HepG2 (cell line): ENCODE data around the gene ARHGAP5. TPM values are rescaled to one million over a fixed set of nuclear protein-coding genes. Genes with fewer than 3 reads are reported as not detected.
A peak's percentile ranks its signal among the peaks of the same experiment; 100 is the strongest.

ENCODE experiments used
- CBX2 ChIP-seq, 2 experiments: fragments of 200-600 bp in 1 of 2; sonication (generic); formaldehyde crosslinking in 1 of 2; IDR thresholded peaks; 2 replicates each; pipeline versions ENCODE4 v1.7.0 to v1.8.1; 2018 to 2022; ENCODE audit warnings: low read depth in 2 of 2, low read length in 1 of 2, mild to moderate bottlenecking in 1 of 2, missing genetic modification reagents in 1 of 2
- HDAC1 ChIP-seq: sonication (generic); formaldehyde crosslinking; IDR thresholded peaks from 2 replicates; pipeline ENCODE4 v1.5.1; 2020; ENCODE audit warnings: mild to moderate bottlenecking, missing genetic modification reagents
- HOMEZ ChIP-seq: IDR thresholded peaks from 2 replicates; pipeline ENCODE4 v1.6.1; 2016; ENCODE audit warnings: low read depth
- KAT7 ChIP-seq: IDR thresholded peaks from 2 replicates; pipeline ENCODE4 v1.6.1; 2018; ENCODE audit warnings: borderline replicate concordance, missing compliant biosample characterization
- MIER3 ChIP-seq: IDR thresholded peaks from 2 replicates; pipeline ENCODE4 v1.6.1; 2016; ENCODE audit warnings: missing compliant biosample characterization, borderline replicate concordance
- MTA1 ChIP-seq: sonication (generic); formaldehyde crosslinking; IDR thresholded peaks from 2 replicates; pipeline ENCODE4 v1.4.0; 2020; ENCODE audit warnings: missing genetic modification reagents, mild to moderate bottlenecking, borderline replicate concordance
- PCBP1 ChIP-seq: fragments of 200-400 bp; formaldehyde crosslinking; IDR thresholded peaks from 2 replicates; pipeline ENCODE4 v1.6.1; 2017; ENCODE audit warnings: mild to moderate bottlenecking, low read depth, low read length, borderline replicate concordance
- SRSF1 ChIP-seq: fragments of 200-400 bp; formaldehyde crosslinking; optimal IDR thresholded peaks from 2 replicates; pipeline ENCODE3; 2017; ENCODE audit warnings: mild to moderate bottlenecking, low read depth, low read length, moderate library complexity
- ZFP62 ChIP-seq: sonication (generic); formaldehyde crosslinking; IDR thresholded peaks from 2 replicates; pipeline ENCODE4 v1.4.0; 2020; ENCODE audit warnings: missing genetic modification reagents
- ZNF614 ChIP-seq: IDR thresholded peaks from 2 replicates; pipeline ENCODE4 v1.6.1; 2018; ENCODE audit warnings: missing biosample characterization, missing genetic modification reagents, inconsistent platforms, borderline replicate concordance
- ZNF616 ChIP-seq: sonication (generic); formaldehyde crosslinking; IDR thresholded peaks from 2 replicates; pipeline ENCODE4 v1.5.0; 2020; ENCODE audit warnings: low read depth, mild to moderate bottlenecking, missing genetic modification reagents
- ZNF709 ChIP-seq: sonication (generic); formaldehyde crosslinking; IDR thresholded peaks from 2 replicates; pipeline ENCODE4 v1.5.0; 2020; ENCODE audit warnings: mild to moderate bottlenecking, missing genetic modification reagents
- ZZZ3 ChIP-seq: sonication (generic); formaldehyde crosslinking; IDR thresholded peaks from 2 replicates; pipeline ENCODE4 v1.4.0; 2020; ENCODE audit warnings: missing genetic modification reagents, mild to moderate bottlenecking, borderline replicate concordance
- polyA plus RNA-seq, 8 experiments: library from polyadenylated mRNA; depleted of rRNA in 3 of 8; stranded (reverse) in 7 of 8; unstranded in 1 of 8; fragments of >200 nt; fragmentation: Illumina TruSeq in 4 of 8; extraction: Trizol in 4 of 8; gene quantifications; 2 replicates each; pipeline versions ENCODE4 v1.2.1 to v1.2.3, GENCODE V29; 2011 to 2016; ENCODE audit warnings: low read depth in 4 of 8, missing spikeins in 1 of 8, mixed read lengths in 1 of 8; ENCODE audit not compliant: insufficient read depth in 1 of 8
- total RNA-seq, 5 experiments: library from RNA; depleted of rRNA; stranded (reverse); fragments of >200 nt; fragmentation: Illumina TruSeq; extraction: Trizol; gene quantifications; 2 replicates each; pipeline ENCODE4 v1.2.3, GENCODE V29; 2016; ENCODE audit warnings: low read depth in 1 of 5
- TF ChIP-seq, protein P1 (sequence below): sonication (generic); formaldehyde crosslinking; IDR thresholded peaks from 2 replicates; pipeline ENCODE4 v1.4.0; 2020; ENCODE audit warnings: missing genetic modification reagents
- TF ChIP-seq, protein P2 (sequence below): sonication (generic); formaldehyde crosslinking; IDR thresholded peaks from 2 replicates; pipeline ENCODE4 v1.5.1; 2020; ENCODE audit warnings: mild to moderate bottlenecking, missing genetic modification reagents, borderline replicate concordance

Gene ARHGAP5
- total and polyA plus RNA-seq, 2 of the 13 experiments (the other 11 are each of a cell fraction or from before 2014, with no cell fraction given): 33.7 to 144 TPM

DNA sequence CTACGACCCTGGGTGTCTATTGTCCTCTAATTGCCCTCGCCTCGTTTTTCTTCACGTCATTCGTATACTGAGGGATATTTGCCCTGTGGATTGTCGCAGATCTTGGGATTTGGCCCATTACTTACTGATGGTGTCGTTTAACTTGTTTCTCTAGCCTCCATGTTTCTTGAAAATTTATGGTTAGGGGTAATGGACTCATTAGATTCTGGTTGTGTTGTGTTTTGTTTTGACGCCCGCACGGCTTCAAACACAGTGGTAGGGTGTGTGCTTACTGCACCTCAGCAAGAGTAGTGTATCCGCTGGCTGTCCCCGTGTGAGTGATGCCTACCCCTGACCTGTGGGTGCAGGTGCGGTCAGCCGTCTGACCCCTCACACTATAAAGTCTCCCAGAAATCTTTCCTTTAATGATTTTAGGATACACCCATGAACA, 126.8 kb downstream of the ARHGAP5 start (continued):
- TF ChIP-seq HOMEZ (CRISPR knock-in tag) (0 out of 2 replicates have a peak, but pooled peaks have one; percentile 29), KAT7 (CRISPR knock-in tag) (no peak), ZNF616 (CRISPR knock-in tag) (peak; percentile 2; the same call in 1 of the 2 replicates), ZNF614 (CRISPR knock-in tag) (no peak), ZZZ3 (no peak), CBX2 (IDR thresholded peaks at IDR 0.05; ENCODE audit: low read depth, low read length) (no peak), CBX2 (CRISPR knock-in tag; IDR thresholded peaks at IDR 0.05; ENCODE audit: low read depth) (peak; percentile 76; the same call in 1 of the 2 replicates), ZFP62 (CRISPR knock-in tag) (0 out of 2 replicates have a peak, but pooled peaks have one; percentile 42), PCBP1 (no peak), MIER3 (CRISPR knock-in tag) (0 out of 2 replicates have a peak, but pooled peaks have one; percentile 21), HDAC1 (no peak), SRSF1 (no peak), MTA1 (CRISPR knock-in tag) (no peak), ZNF709 (CRISPR knock-in tag) (no peak)
- TF ChIP-seq, protein P1, sequence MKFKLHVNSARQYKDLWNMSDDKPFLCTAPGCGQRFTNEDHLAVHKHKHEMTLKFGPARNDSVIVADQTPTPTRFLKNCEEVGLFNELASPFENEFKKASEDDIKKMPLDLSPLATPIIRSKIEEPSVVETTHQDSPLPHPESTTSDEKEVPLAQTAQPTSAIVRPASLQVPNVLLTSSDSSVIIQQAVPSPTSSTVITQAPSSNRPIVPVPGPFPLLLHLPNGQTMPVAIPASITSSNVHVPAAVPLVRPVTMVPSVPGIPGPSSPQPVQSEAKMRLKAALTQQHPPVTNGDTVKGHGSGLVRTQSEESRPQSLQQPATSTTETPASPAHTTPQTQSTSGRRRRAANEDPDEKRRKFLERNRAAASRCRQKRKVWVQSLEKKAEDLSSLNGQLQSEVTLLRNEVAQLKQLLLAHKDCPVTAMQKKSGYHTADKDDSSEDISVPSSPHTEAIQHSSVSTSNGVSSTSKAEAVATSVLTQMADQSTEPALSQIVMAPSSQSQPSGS (CRISPR knock-in tag): peak; percentile 21; the same call in 1 of the 2 replicates
- TF ChIP-seq, protein P2, sequence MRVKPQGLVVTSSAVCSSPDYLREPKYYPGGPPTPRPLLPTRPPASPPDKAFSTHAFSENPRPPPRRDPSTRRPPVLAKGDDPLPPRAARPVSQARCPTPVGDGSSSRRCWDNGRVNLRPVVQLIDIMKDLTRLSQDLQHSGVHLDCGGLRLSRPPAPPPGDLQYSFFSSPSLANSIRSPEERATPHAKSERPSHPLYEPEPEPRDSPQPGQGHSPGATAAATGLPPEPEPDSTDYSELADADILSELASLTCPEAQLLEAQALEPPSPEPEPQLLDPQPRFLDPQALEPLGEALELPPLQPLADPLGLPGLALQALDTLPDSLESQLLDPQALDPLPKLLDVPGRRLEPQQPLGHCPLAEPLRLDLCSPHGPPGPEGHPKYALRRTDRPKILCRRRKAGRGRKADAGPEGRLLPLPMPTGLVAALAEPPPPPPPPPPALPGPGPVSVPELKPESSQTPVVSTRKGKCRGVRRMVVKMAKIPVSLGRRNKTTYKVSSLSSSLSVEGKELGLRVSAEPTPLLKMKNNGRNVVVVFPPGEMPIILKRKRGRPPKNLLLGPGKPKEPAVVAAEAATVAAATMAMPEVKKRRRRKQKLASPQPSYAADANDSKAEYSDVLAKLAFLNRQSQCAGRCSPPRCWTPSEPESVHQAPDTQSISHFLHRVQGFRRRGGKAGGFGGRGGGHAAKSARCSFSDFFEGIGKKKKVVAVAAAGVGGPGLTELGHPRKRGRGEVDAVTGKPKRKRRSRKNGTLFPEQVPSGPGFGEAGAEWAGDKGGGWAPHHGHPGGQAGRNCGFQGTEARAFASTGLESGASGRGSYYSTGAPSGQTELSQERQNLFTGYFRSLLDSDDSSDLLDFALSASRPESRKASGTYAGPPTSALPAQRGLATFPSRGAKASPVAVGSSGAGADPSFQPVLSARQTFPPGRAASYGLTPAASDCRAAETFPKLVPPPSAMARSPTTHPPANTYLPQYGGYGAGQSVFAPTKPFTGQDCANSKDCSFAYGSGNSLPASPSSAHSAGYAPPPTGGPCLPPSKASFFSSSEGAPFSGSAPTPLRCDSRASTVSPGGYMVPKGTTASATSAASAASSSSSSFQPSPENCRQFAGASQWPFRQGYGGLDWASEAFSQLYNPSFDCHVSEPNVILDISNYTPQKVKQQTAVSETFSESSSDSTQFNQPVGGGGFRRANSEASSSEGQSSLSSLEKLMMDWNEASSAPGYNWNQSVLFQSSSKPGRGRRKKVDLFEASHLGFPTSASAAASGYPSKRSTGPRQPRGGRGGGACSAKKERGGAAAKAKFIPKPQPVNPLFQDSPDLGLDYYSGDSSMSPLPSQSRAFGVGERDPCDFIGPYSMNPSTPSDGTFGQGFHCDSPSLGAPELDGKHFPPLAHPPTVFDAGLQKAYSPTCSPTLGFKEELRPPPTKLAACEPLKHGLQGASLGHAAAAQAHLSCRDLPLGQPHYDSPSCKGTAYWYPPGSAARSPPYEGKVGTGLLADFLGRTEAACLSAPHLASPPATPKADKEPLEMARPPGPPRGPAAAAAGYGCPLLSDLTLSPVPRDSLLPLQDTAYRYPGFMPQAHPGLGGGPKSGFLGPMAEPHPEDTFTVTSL (CRISPR knock-in tag): 0 out of 2 replicates have a peak, but pooled peaks have one; percentile 6
